Lung microvascular endothelial cell (primary cell): ENCODE results near the gene SLC35F3. TPM values are rescaled to one million over a fixed set of nuclear protein-coding genes. Genes with fewer than 3 reads are reported as not detected.

Experiments
- DNase-seq, 2 donors: peaks; one replicate each; pipeline versions ENCODE4 v3.0.0 to v3.0.0-alpha.2; 2010; ENCODE audit warnings: low read depth in 2 of 2
- total RNA-seq: library from RNA; depleted of rRNA; stranded (reverse); fragments of >200 nt; gene quantifications from 2 replicates; pipeline ENCODE4 v1.2.1, GENCODE V29; 2014

SLC35F3 gene
- total RNA-seq, 1 donor from 2014 or later, result not detected

DNA sequence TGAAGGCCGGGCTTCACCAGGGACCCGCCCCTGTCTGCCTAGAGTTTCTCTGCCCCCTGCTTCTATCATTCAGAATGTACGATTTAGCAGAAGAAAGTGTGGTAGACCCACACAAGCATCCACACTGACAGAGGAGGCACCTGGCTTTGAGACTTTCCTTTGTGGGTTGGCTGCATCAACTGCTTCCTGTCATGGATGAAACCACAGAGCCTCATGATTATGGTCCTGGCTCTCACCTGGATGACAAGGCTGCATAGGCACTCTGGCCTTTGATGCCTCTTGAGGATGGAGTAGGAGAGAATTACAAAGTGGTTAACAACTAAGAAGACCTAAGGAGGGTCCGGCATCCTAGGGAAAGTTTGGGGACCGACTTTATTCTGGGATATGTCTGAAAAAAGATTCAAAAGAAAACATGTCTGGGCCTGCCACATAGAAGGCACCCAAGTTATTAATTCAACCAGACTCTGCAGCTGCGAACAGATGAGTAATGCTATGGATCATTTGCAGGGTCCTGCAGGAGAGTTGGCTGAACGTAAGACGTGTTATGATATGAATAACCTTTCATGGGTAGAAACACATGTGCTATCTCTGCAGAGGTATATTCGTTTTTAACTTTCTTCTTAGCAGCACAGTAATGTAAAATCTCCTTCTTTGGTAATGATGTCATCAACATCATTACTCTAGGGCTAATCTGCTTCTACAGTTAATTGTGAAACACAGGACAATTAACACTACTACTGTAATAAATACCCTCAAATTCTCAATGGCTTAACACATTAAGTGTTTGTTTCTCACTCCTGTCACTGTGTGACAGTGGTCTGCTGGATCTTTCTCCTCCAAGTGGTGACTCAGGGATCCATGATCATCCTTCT lies 136.2 kb downstream of the SLC35F3 start:
- no peak for DNase-seq

GRCh38 chr1:234044079-234044478 lies 139.6 kb downstream of the SLC35F3 start:
- no peak for DNase-seq

GRCh38 chr1:234047123-234047522 lies 142.6 kb downstream of the SLC35F3 start:
- no peak for DNase-seq

- DNase-seq, result no peak
These were observed 157.7 kb downstream of the SLC35F3 start for GRCh38 chr1:234062166-234062565.

DNA sequence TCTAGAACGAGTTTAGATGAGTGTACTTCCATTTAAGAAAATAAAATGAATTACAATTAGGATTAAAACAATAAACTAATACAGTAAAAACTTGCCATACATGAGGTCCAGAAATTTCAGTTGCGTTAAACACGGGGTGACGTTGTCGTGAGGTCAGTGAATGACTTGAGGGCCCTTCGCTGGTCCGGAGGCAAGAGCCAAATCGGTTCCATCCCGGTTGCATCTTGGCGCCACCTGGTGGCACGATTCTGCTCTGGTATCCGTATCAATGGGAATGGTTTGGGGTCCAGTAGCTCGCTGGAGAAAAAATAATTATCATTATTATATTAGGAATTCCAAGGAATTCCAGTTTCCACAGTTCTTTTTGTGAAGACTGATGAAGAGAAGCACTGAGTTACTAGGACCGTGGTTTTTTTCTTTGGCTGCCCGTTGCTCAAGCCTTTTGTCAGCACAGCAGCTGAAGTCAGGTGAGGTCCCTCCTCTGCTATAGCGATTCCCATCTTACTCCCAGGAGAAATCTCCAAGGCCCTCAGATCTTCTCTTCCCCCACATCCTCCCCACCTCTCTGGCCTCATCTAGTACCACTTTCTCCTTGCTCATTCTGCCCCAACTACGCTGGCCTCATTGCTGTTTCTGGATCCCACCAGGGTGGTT lies 161.4 kb downstream of the SLC35F3 start:
- DNase-seq, result peak; percentile 64 to 69

DNA sequence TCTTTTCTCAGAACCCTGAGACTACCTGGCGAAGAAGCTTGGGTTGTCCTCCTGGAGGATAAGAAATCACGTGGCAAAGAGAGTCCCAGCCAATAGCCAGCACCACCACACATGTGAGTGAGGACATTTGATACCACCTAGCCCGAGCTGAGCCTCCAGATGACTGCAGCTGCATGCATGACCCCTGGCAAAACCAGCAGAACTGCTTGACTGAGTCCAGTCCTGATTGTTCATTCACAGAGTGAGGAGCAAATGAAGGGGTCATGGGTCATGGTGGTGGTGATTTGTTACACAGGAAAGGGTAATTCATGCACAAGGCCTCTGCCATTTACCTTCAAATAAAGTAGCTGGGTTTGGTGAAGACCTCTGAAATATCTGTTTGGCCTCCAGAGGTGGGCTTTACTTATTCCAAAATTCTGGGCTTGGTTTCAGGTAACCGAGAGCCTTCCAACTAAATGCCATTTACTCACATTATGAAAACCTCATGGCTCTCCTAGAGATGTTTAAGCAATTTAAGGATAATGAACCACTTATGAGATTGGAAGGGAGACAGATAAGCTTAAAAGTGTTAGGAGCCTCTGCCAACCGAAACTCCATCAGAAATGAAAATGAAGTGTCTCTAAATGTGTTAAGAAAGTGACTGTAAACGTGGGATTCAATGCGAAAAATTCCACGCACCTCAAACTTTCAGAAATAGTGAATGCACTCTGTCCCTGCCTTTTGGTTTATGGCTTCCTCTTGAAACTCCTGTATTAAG lies 163.3 kb downstream of the SLC35F3 start:
- DNase-seq, result no peak

DNA sequence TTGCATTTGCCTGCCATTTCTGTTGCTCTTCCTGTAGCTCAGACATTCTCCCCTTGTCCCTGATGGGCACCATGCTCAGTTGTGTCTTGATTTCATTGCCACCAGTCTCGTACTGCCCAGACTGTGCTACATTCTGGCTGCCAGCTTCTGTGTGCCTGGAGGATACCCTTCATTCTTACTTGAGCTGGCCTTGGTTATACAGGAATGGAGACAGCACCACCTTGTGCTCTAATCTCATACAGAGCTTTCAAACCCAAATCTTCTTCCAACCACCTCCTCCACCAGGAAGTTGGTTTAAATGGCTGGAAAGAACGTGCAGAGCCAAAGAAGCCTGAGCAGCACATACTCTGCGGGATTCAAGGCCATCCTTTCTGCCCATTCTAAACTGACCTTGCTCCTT lies 165.3 kb downstream of the SLC35F3 start:
- DNase-seq, result peak in 1 of 2 donors; percentile 3

- DNase-seq, result no peak
These were observed 168.3 kb downstream of the SLC35F3 start for GRCh38 chr1:234072793-234073192.

- no peak for DNase-seq
These were observed 173.7 kb downstream of the SLC35F3 start for GRCh38 chr1:234078143-234078542.

DNA sequence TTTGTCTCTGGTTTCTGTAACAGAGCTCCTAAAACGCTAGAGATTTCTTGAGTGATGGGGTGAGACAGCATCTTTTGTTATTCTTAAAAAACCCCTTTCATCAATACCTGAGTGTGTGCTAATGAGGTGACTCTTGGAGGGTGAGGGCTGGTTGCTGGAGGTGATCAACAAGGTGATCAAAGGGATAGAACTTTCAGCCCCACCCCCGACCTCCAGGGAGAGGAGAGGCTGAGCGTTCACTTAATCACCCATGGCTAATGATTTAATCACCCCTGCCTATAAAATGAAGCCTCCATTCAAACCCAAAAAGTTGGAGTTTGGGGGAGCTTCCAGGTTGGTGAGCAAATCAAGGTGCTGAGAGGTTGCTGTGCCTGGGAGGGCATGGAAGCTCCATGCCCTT lies 175.4 kb downstream of the SLC35F3 start:
- DNase-seq, result no peak

- DNase-seq, result no peak
These were observed 179.0 kb downstream of the SLC35F3 start for GRCh38 chr1:234083460-234083859.

DNA sequence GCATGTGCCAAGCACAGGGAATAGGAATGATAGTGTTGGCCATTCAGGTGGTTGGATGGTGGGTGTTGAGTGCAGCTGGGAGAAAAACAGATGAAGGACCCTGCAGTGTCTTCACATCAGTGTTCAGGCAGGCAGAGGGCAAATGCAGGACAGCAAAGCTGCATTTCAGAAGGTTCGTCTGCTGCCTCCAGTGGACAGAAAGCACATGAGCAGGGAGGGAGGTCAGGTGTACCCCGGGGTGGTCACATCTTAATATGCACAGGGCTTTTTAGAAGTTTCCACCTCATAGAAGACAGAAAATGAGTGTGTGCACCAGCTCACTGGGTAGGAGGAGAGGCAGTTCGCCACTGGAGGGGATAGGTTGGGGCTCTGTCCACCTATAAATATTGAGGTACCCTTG lies 184.9 kb downstream of the SLC35F3 start:
- no peak for DNase-seq

DNA sequence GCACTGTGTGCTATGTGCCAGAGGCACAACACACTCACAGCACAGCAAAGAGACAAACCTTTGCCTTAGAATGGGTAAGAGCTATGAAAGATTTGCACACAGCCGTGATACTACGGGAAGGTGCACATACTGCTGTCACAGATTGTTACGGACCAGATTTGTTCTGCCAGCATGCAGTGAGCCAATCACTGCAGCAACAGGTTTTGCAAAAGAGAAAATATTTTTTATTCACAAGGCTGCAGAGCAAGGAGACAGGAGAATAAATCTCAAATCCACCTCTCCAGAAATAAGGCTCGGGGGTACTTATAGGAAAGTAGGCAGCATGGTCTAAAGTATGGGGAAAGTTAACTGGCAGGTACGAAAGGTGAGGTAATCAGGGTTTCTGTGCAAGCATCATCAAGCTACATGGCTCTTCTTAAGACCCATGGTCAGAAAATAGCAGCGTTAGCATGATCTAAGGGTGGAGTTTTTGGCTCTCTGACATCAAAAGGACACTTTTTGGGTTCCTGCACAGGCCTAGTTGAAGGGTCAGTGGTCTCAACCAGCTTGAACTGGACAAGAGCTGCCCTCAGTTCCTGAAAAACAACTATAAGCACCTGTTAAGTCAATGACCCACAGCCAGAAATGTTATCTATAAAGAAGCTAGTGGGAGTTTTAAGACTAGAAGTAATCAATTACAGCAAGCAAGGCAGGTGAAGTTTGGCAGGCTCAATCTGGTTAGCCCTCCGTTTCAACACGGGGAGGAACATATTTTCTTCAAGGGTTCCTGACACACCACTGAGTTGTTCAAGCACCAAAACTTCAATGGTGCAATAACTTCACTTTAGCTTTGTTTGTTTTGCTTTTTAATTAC lies 186.0 kb downstream of the SLC35F3 start:
- no peak for DNase-seq

- DNase-seq, result no peak
These were observed 186.6 kb downstream of the SLC35F3 start for GRCh38 chr1:234091065-234091401.

- DNase-seq, result no peak
These were observed 187.4 kb downstream of the SLC35F3 start for GRCh38 chr1:234091876-234092275.

- DNase-seq, result no peak
These were observed 188.6 kb downstream of the SLC35F3 start for GRCh38 chr1:234093107-234093506.

GRCh38 chr1:234093741-234094140 lies 189.3 kb downstream of the SLC35F3 start:
- no peak for DNase-seq

DNA sequence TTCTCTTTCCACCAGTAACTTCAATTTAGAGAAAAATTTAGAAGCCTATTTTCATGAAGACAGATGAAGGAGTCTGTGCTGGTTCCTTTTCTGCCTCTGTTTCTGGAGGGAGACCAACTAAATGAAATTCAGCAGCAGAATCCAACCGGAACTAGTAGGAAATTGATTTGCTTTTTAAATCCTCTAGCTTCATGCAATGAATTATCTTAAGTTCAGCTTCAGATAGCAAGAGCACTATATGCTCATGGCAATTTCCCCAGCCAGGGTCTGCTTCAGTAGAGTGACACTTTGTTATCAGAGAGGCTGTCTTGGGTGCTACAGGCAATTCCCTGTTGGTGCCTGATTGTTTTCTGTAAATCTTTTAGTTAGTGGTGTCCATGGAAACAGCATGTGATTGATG lies 189.7 kb downstream of the SLC35F3 start:
- no peak for DNase-seq

DNA sequence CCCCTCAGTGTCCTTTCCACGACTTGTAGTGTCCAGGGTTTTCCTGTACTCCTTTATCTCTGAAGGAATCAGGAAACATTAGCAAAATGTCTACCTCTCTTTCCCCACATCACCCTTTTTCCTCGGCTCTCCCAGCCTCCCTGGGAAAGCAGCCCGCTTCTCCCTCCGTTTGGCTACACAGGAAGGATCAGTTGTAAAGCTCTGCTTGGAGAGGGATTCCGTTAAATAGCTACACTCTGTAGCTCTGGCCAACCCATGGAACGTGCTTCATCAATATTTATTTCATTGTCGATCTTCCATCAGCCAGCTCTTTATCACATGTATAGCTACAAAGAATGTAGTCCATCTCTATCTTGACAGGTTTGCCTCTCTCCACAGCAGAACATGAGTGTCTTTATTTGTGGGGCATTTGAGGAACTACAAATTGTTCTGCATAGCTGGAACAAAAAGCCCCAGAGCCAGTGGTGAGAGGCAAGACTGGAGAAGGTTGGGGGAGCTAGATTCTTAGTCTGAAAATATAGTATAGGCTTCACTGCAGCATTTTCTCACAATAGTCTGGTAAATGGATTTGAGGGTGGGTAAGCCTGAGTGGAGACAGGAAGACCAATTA lies 191.8 kb downstream of the SLC35F3 start:
- no peak for DNase-seq

- no peak for DNase-seq
These were observed 198.1 kb downstream of the SLC35F3 start for GRCh38 chr1:234102583-234102982.

DNA sequence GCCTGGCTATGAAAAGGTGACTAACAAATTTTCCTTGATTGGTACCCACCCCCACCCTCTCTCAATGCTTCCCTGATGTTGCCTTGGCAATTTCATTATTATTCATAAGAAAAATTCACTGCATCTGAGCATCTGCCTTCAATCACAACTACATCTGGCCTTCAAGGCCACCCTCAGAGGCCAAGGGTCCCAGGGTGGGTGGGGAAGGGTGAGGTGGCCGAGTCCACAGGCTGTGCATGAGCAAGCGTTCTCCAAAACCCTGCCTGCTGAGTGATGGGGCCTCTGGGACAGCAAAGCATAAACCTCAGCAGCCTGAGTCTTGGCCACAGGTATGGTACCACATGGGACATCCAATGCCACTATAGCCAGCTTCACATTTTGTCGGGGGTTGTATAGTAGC lies 198.7 kb downstream of the SLC35F3 start:
- DNase-seq, result no peak
